Endothelial cell of umbilical vein (primary cell): Measurements from ENCODE around the gene EDN1. TPM values are rescaled to one million over a fixed set of nuclear protein-coding genes. Genes with fewer than 3 reads are reported as not detected.
A peak's percentile ranks its signal among the peaks of the same experiment; 100 is the strongest.

ENCODE experiments used
- BruUV-seq: library from RNA; stranded (reverse); fragments of 400-500 nt; replicated peaks from 2 replicates; lab custom pipeline; 2021; lab: Mats Ljungman, UMichigan
- CTCF ChIA-PET: fragments of 300-600, 350-600 bp; sonication (Branson Sonifier 250); formaldehyde crosslinking; loops from one replicate; lab custom pipeline; 2021; ENCODE audit warnings: antibody characterized with exemption, inconsistent platforms; lab: Charles Lee
- POLR2A ChIA-PET: fragments of 300-600, 350-600 bp; sonication (Branson Sonifier 250); formaldehyde crosslinking; loops from one replicate; lab custom pipeline; 2021; ENCODE audit warnings: antibody characterized with exemption, inconsistent platforms; lab: Charles Lee
- DNase-seq: peaks from one replicate; pipeline ENCODE4 v3.0.0-alpha.2; 2011; ENCODE audit warnings: low read depth, low spot score
- FAIRE-seq: peaks from 2 replicates; lab custom pipeline; 2011; peaks lifted over from hg19 to GRCh38; lab: Jason Lieb, UNC
- H2AFZ ChIP-seq: 2 replicates; pipeline ENCODE4 v1.6.0; 2012; ENCODE audit warnings: low read depth, low read length, control low read depth, inconsistent platforms
- H3K27ac ChIP-seq: 2 replicates; pipeline ENCODE4 v1.5.1; 2011; ENCODE audit warnings: low read depth, mild to moderate bottlenecking, control low read depth, low read length, moderate library complexity; ENCODE audit not compliant: insufficient read depth
- H3K27me3 ChIP-seq, 2 experiments: 2 replicates each; pipeline versions ENCODE4 v1.6.0 to v1.6.1; 2011; ENCODE audit warnings: low read length in 2 of 2, mixed read lengths in 1 of 2; ENCODE audit not compliant: control insufficient read depth in 2 of 2, insufficient read depth in 2 of 2
- H3K36me3 ChIP-seq, 2 experiments: 2 replicates in 1 of 2; 3 replicates in 1 of 2; pipeline ENCODE4 v1.5.1; 2011; ENCODE audit warnings: low read length in 2 of 2, mild to moderate bottlenecking in 1 of 2, moderate library complexity in 1 of 2; ENCODE audit not compliant: control insufficient read depth in 2 of 2, insufficient read depth in 2 of 2; ENCODE audit errors: extremely low read depth in 1 of 2
- H3K4me1 ChIP-seq: 3 replicates; pipeline ENCODE4 v1.5.1; 2011; ENCODE audit warnings: mild to moderate bottlenecking, low read length; ENCODE audit not compliant: control insufficient read depth, insufficient read depth; ENCODE audit errors: extremely low read depth
- H3K4me2 ChIP-seq: 2 replicates; pipeline ENCODE4 v1.6.1; 2011; ENCODE audit warnings: low read length, control low read depth, mixed read lengths; ENCODE audit not compliant: insufficient read depth
- H3K4me3 ChIP-seq, 3 experiments: fragments of 200-600 bp in 1 of 3; sonication (generic), shearing (Covaris generic) in 1 of 3; replicated peaks in 1 of 3; 2 replicates each; pipeline ENCODE4 v1.5.1; 2011 to 2016; ENCODE audit warnings: control low read depth in 3 of 3, low read length in 3 of 3, mild to moderate bottlenecking in 2 of 3, inconsistent platforms in 1 of 3, low read depth in 1 of 3, moderate library complexity in 1 of 3; ENCODE audit not compliant: insufficient read depth in 1 of 3
- H3K79me2 ChIP-seq: 2 replicates; pipeline ENCODE4 v1.6.0; 2012; ENCODE audit warnings: low read length, inconsistent platforms; ENCODE audit not compliant: control insufficient read depth, insufficient read depth
- H3K9ac ChIP-seq: replicated peaks from 2 replicates; pipeline ENCODE3; 2011; ENCODE audit warnings: low read length, control low read depth; ENCODE audit not compliant: insufficient read depth; ENCODE audit errors: extremely low read depth
- H3K9me1 ChIP-seq: replicated peaks from 3 replicates; pipeline ENCODE4 v1.6.0; 2011; ENCODE audit warnings: mild to moderate bottlenecking, low read length; ENCODE audit not compliant: control insufficient read depth, insufficient read depth; ENCODE audit errors: extremely low read depth
- H3K9me3 ChIP-seq: replicated peaks from 2 replicates; pipeline ENCODE4 v1.5.1; 2012; ENCODE audit warnings: low read length, inconsistent platforms; ENCODE audit not compliant: control insufficient read depth, insufficient read depth
- H4K20me1 ChIP-seq: replicated peaks from 2 replicates; pipeline ENCODE3; 2011; ENCODE audit warnings: mild to moderate bottlenecking, low read length; ENCODE audit not compliant: control insufficient read depth, insufficient read depth; ENCODE audit errors: extremely low read depth
- CTCF ChIP-seq, 2 donors: IDR thresholded peaks; 1 replicate in 1 of 2; 2 replicates in 1 of 2; pipeline ENCODE4 v1.5.1; 2011; ENCODE audit warnings: low read length in 2 of 2, mild to moderate bottlenecking in 2 of 2, moderate library complexity in 2 of 2, control low read depth in 1 of 2, inconsistent platforms in 1 of 2, low read depth in 1 of 2; ENCODE audit not compliant: insufficient read depth in 1 of 2; ENCODE audit errors: extremely low read depth in 1 of 2
- FOS ChIP-seq: IDR thresholded peaks from 2 replicates; pipeline ENCODE4 v1.6.1; 2011; ENCODE audit warnings: mild to moderate bottlenecking, low read length, moderate library complexity, borderline replicate concordance; ENCODE audit not compliant: insufficient read depth
- JUN ChIP-seq: IDR thresholded peaks from 2 replicates; pipeline ENCODE4 v1.6.1; 2011; ENCODE audit warnings: borderline replicate concordance, low read depth; ENCODE audit not compliant: insufficient read length, insufficient read depth
- POLR2AphosphoS5 ChIP-seq: IDR thresholded peaks from 2 replicates; pipeline ENCODE4 v1.6.1; 2012; ENCODE audit warnings: low read depth, mild to moderate bottlenecking, control low read depth, low read length, moderate library complexity; ENCODE audit not compliant: insufficient read depth
- dilution Hi-C: fragments of 300-500 bp; cut with MboI; formaldehyde crosslinking; loops from one replicate; pipeline ENCODE4 v1.15.0; 2019; ENCODE audit warnings: low sequenced_read_pairs; ENCODE audit not compliant: extremely low pct_ligation_motif_present
- intact Hi-C: fragments of 100-400 bp; cut with micrococcal nuclease; formaldehyde crosslinking; loops from one replicate; pipeline ENCODE4 v1.10.0; 2022
- polyA plus RNA-seq, 4 experiments: library from polyadenylated mRNA; depleted of rRNA in 3 of 4; stranded (reverse) in 3 of 4; unstranded in 1 of 4; fragments of >200 nt; gene quantifications; 2 replicates each; pipeline versions ENCODE4 v1.2.1 to v1.2.3, GENCODE V29; 2011 to 2012; ENCODE audit warnings: missing spikeins in 1 of 4
- total RNA-seq: library from RNA; stranded (reverse); gene quantifications from 2 replicates; pipeline ENCODE4 v1.2.3, GENCODE V29; 2021

Gene EDN1
- total and polyA plus RNA-seq, 2 donors (not counting 3 experiments of a cell fraction or from before 2014, with no cell fraction given): 493 to 498 TPM

DNA sequence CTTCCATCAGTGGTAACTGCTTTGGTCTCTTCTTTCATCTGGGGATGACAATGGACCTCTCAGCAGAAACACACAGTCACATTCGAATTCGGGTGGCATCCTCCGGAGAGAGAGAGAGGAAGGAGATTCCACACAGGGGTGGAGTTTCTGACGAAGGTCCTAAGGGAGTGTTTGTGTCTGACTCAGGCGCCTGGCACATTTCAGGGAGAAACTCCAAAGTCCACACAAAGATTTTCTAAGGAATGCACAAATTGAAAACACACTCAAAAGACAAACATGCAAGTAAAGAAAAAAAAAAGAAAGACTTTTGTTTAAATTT is 6.1 kb downstream of the EDN1 start:
- TF ChIP-seq POLR2AphosphoS5: peak; percentile 39
- no peak for TF ChIP-seq FOS
- TF ChIP-seq CTCF (IDR thresholded peaks at IDR 0.05; ENCODE audit: extremely low read depth in 1 of 2, insufficient read depth in 1 of 2, low read depth in 1 of 2, low read length in 2 of 2): no peak
- CTCF ChIA-PET: interaction anchor here (5.7 to 9.6 kb wide), 2 partner anchors 187 to 310 kb away, joined by 41 to 203 read pairs; no protein-coding TSS in a partner anchor
- Histone ChIP-seq H4K20me1 (peaks cover 2% of the 10 kb centered on the region), H3K27ac (peak overlapping the region; percentile 98), H3K9me1 (no peaks in the 10 kb centered on the region), H3K4me3 (peak overlapping the region in 2 of 3 experiments; percentile 91 to 96), H3K79me2 (peaks cover 43% of the 10 kb centered on the region), H3K9ac (peak overlapping the region; percentile 99), H2AFZ (no peak overlapping the region), H3K9me3 (no peaks in the 10 kb centered on the region), H3K4me2 (peak overlapping the region; percentile 93), H3K27me3 (no peaks in the 10 kb centered on the region), H3K36me3 (peaks cover 35 to 53% of the 10 kb centered on the region in 2 experiments), H3K4me1 (peaks cover 30% of the 10 kb centered on the region)
- FAIRE-seq (no peak), DNase-seq (peak; percentile 53)
- intact Hi-C loops (no loop called here), dilution Hi-C loops (loop anchor here (10.0 to 25.0 kb wide), 4 partner anchors 191 to 684 kb away; no protein-coding TSS in a partner anchor)
- BruUV-seq: no TSS peak
- POLR2A ChIA-PET: interaction anchor here (1.6 kb wide), 1 partner anchor 689 kb away, joined by 6 read pairs; no protein-coding TSS in a partner anchor

GRCh38 chr6:12296604-12297003 is 6.4 kb downstream of the EDN1 start:
- peak overlapping the region; percentile 98 for H3K27ac ChIP-seq
- H3K9ac ChIP-seq: peak overlapping the region; percentile 99
- H3K36me3 ChIP-seq: peaks cover 32 to 49% of the 10 kb centered on the region in 2 experiments
- peaks cover 30% of the 10 kb centered on the region for H3K4me1 ChIP-seq
- H2AFZ ChIP-seq: no peak overlapping the region
- dilution Hi-C loops: loop anchor here (10.0 to 25.0 kb wide), 4 partner anchors 191 to 684 kb away; no protein-coding TSS in a partner anchor
- no peaks in the 10 kb centered on the region for H3K27me3 ChIP-seq
- TF ChIP-seq CTCF (IDR thresholded peaks at IDR 0.05; ENCODE audit: extremely low read depth in 1 of 2, insufficient read depth in 1 of 2, low read depth in 1 of 2, low read length in 2 of 2) (no peak), JUN (no peak)
- ChIA-PET CTCF (interaction anchor here (0.5 to 9.6 kb wide), 4 partner anchors 187 to 641 kb away, joined by 3 to 203 read pairs (median 22); no protein-coding TSS in a partner anchor), POLR2A (interaction anchor here (1.6 to 5.7 kb wide), 3 partner anchors 187 to 689 kb away, joined by 6 to 37 read pairs (median 24); no protein-coding TSS in a partner anchor)
- H3K4me2 ChIP-seq: peak overlapping the region; percentile 93
- no peak for FAIRE-seq
- BruUV-seq: no TSS peak
- no peaks in the 10 kb centered on the region for H3K9me3 ChIP-seq
- H3K79me2 ChIP-seq: peaks cover 39% of the 10 kb centered on the region
- intact Hi-C loops: no loop called here
- peak overlapping the region in 2 of 3 experiments; percentile 91 to 96 for H3K4me3 ChIP-seq
- peak; percentile 38 for DNase-seq
- H4K20me1 ChIP-seq: peaks cover 2% of the 10 kb centered on the region
- H3K9me1 ChIP-seq: no peaks in the 10 kb centered on the region
